ENCODE measurements around the gene BBLN. TPM values are rescaled to one million over a fixed set of nuclear protein-coding genes. Genes with fewer than 3 reads are reported as not detected.
A peak's percentile ranks its signal among the peaks of the same experiment; 100 is the strongest.

The BBLN gene
- total RNA-seq, 1 experiment from 2014 or later, result 74.9 TPM

DNA sequence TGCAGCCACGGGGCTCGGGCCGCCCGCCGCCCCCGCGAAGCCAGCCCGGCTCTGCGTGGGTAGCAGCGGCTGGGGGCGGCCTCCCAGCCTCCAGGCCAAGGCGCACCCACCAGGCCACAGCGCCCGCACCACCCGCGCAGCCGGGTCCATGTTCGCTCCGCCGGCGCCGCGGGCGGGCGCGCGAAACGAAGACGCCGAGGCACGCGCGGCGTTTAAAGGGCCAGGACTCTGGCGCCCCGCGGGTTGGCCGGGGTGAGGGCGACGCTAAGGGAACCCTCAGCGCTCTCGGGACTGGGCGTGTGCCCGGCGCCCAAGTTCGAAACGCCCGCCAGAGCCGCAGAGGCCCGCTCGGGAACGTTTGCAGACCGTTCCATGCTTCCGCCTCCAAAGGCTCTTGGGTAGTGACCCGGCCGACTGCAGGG, 32.5 kb upstream of the BBLN start, which contains the start of gene PTGES2:
TSS of gene PTGES2 (minus strand) at position 162 of the 422 bp plus-strand sequence. CDS start at position 150, 12 bp downstream.
- Histone ChIP-seq H2BK5ac (ENCODE audit: insufficient read length, low read length) (no peak within 1 kb of the TSS), H3K9me3 (ENCODE audit: control insufficient read depth, low read depth, low read length) (no peaks in the 10 kb centered on the region), H3K14ac (ENCODE audit: insufficient read depth, low read length) (peak within 1 kb of the TSS; percentile 96), H3K4me1 (ENCODE audit: insufficient read depth, low read length) (no peaks in the 10 kb centered on the region), H3K23me2 (ENCODE audit: insufficient read length, low read depth, low read length, poor library complexity, severe bottlenecking) (peaks cover 12% of the 10 kb centered on the region), H2BK15ac (ENCODE audit: low read depth, low read length) (no peak within 1 kb of the TSS), H2BK120ac (ENCODE audit: low read depth, low read length, poor library complexity, severe bottlenecking) (no peak within 1 kb of the TSS), H3K79me1 (ENCODE audit: insufficient read depth, low read depth, low read length, poor library complexity, severe bottlenecking) (no peaks in the 10 kb centered on the region), H3K18ac (ENCODE audit: insufficient read length, low read depth, low read length) (peak within 1 kb of the TSS; percentile 87), H3T11ph (ENCODE audit: low read length) (no peak within 1 kb of the TSS), H3K27ac (ENCODE audit: insufficient read length, low read depth, low read length) (peak within 1 kb of the TSS; percentile 18), H4K5ac (ENCODE audit: insufficient read length, low read depth, low read length) (no peak within 1 kb of the TSS), H3K23ac (ENCODE audit: insufficient read length, low read depth, low read length) (no peak within 1 kb of the TSS), H3K9ac (ENCODE audit: extremely low read depth, insufficient read length, low read length) (peak within 1 kb of the TSS; percentile 81), H3K27me3 (ENCODE audit: insufficient read depth, low read length) (0 out of 2 replicates have a peak, but pooled peaks cover 3% of the 10 kb centered on the region), H3K79me2 (ENCODE audit: insufficient read depth, low read length) (no peaks in the 10 kb centered on the region), H4K91ac (ENCODE audit: insufficient read length, low read depth, low read length) (no peak within 1 kb of the TSS), H2AK5ac (ENCODE audit: insufficient read length, low read length) (no peak within 1 kb of the TSS), H4K8ac (replicated peaks; ENCODE audit: insufficient read length, low read depth, low read length) (no peak within 1 kb of the TSS), H2AFZ (ENCODE audit: low read length) (no peak within 1 kb of the TSS), H3K56ac (ENCODE audit: insufficient read length, low read depth, low read length) (no peak within 1 kb of the TSS), H2BK20ac (ENCODE audit: low read depth, low read length, poor library complexity, severe bottlenecking) (no peak within 1 kb of the TSS), H2BK12ac (ENCODE audit: insufficient read length, low read depth, low read length) (no peak within 1 kb of the TSS), H3K4ac (ENCODE audit: low read depth, low read length) (no peak within 1 kb of the TSS), H4K20me1 (ENCODE audit: control insufficient read depth, insufficient read depth, insufficient read length) (no peaks in the 10 kb centered on the region), H3K4me2 (ENCODE audit: insufficient read depth, insufficient read length, low read length) (peak within 1 kb of the TSS; percentile 58)
- peaks cover 21 to 34% (median 26%) of the 10 kb centered on the region in 3 experiments for H3K36me3 Mint-ChIP-seq (ENCODE audit: insufficient read depth in 1 of 3, low read depth in 3 of 3)
- TF ChIP-seq, protein P1, sequence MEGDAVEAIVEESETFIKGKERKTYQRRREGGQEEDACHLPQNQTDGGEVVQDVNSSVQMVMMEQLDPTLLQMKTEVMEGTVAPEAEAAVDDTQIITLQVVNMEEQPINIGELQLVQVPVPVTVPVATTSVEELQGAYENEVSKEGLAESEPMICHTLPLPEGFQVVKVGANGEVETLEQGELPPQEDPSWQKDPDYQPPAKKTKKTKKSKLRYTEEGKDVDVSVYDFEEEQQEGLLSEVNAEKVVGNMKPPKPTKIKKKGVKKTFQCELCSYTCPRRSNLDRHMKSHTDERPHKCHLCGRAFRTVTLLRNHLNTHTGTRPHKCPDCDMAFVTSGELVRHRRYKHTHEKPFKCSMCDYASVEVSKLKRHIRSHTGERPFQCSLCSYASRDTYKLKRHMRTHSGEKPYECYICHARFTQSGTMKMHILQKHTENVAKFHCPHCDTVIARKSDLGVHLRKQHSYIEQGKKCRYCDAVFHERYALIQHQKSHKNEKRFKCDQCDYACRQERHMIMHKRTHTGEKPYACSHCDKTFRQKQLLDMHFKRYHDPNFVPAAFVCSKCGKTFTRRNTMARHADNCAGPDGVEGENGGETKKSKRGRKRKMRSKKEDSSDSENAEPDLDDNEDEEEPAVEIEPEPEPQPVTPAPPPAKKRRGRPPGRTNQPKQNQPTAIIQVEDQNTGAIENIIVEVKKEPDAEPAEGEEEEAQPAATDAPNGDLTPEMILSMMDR (conservative IDR thresholded peaks at IDR 0.05), result no peak
- WGBS (ENCODE audit: extremely low coverage, insufficient read length, low lambda C conversion rate), result no CpG with 5 or more reads among the region's 56 CpGs
- DNase-seq, result no peak
- H3K27ac Mint-ChIP-seq, result peak within 1 kb of the TSS; percentile 99
- H3K9me3 Mint-ChIP-seq, result peaks cover 9 to 12% of the 10 kb centered on the region in 2 experiments
- H3K4me1 Mint-ChIP-seq, result peaks cover 13 to 16% of the 10 kb centered on the region in 2 experiments
- peaks cover 30% of the 10 kb centered on the region for H3K27me3 Mint-ChIP-seq (ENCODE audit: low read depth)
- peak within 1 kb of the TSS; percentile 94 to 97 for H3K4me3 Mint-ChIP-seq
